Measurements from ENCODE around the gene DPM2.

Gene DPM2

GRCh38 chr9:127982912-127983311 lies 45.3 kb upstream of the DPM2 start:
- TF ChIP-seq EZH2phosphoT487 (IDR thresholded peaks at IDR 0.05; ENCODE audit: low read depth) (no peak), CTCF (IDR thresholded peaks at IDR 0.05; ENCODE audit: low read depth, low read length) (no peak)
- no peak overlapping the region for H3K4me2 ChIP-seq (ENCODE audit: low read length)

GRCh38 chr9:127981559-127982121 lies 44.0 kb upstream of the DPM2 start:
- Histone ChIP-seq H2AFZ (ENCODE audit: low read depth, low read length) (peak overlapping the region; percentile 77; the same call in 1 of the 2 replicates), H3K27ac (ENCODE audit: low read length) (peak overlapping the region; percentile 9; the same call in 1 of the 2 replicates), H3K9ac (ENCODE audit: low read length) (peak overlapping the region; percentile 75), H3K27me3 (ENCODE audit: low read depth, low read length) (no peaks in the 10 kb centered on the region), H3K79me2 (ENCODE audit: low read length) (peaks cover 25% of the 10 kb centered on the region; the same call in 1 of the 2 replicates), H3K4me2 (ENCODE audit: low read length) (peak overlapping the region; percentile 98), H3K4me1 (ENCODE audit: low read length) (peaks cover 51% of the 10 kb centered on the region), H3K36me3 (replicated peaks; ENCODE audit: low read depth, low read length) (no peaks in the 10 kb centered on the region), H3K9me3 (ENCODE audit: insufficient read depth, low read length) (no peaks in the 10 kb centered on the region; the same call in 1 of the 2 replicates), H3K4me3 (ENCODE audit: low read length) (peak overlapping the region; percentile 87), H4K20me1 (ENCODE audit: insufficient read depth, low read length) (peaks cover 7% of the 10 kb centered on the region; the same call in 1 of the 2 replicates)
- no peak for TF ChIP-seq EZH2phosphoT487 (IDR thresholded peaks at IDR 0.05; ENCODE audit: low read depth)
- TF ChIP-seq CTCF (IDR thresholded peaks at IDR 0.05; ENCODE audit: low read depth, low read length) = no peak

More at GRCh38 chr9:127982912-127983311, 45.3 kb upstream of the DPM2 start:
- H3K27ac ChIP-seq (ENCODE audit: low read length) = no peak overlapping the region
- no peak overlapping the region for H3K9ac ChIP-seq (ENCODE audit: low read length)
- no peaks in the 10 kb centered on the region for H4K20me1 ChIP-seq (ENCODE audit: insufficient read depth, low read length)
- peaks cover 15% of the 10 kb centered on the region; the same call in 1 of the 2 replicates for H3K79me2 ChIP-seq (ENCODE audit: low read length)
- no peaks in the 10 kb centered on the region for H3K36me3 ChIP-seq (replicated peaks; ENCODE audit: low read depth, low read length)
- H3K27me3 ChIP-seq (ENCODE audit: low read depth, low read length) = no peaks in the 10 kb centered on the region
- no peak overlapping the region for H3K4me3 ChIP-seq (ENCODE audit: low read length)
- H3K4me1 ChIP-seq (ENCODE audit: low read length) = peaks cover 38% of the 10 kb centered on the region
- H2AFZ ChIP-seq (ENCODE audit: low read depth, low read length) = no peak overlapping the region
- no peaks in the 10 kb centered on the region; the same call in 1 of the 2 replicates for H3K9me3 ChIP-seq (ENCODE audit: insufficient read depth, low read length)

- peaks cover 32% of the 10 kb centered on the region for H3K79me2 ChIP-seq (ENCODE audit: low read length)
- H3K4me3 ChIP-seq (ENCODE audit: low read length) = peak within 1 kb of the TSS; percentile 87
- peak within 1 kb of the TSS; percentile 75 for H3K9ac ChIP-seq (ENCODE audit: low read length)
- H3K36me3 ChIP-seq (replicated peaks; ENCODE audit: low read depth, low read length) = no peaks in the 10 kb centered on the region
- H3K27me3 ChIP-seq (ENCODE audit: low read depth, low read length) = no peaks in the 10 kb centered on the region
- peaks cover 14% of the 10 kb centered on the region; the same call in 1 of the 2 replicates for H4K20me1 ChIP-seq (ENCODE audit: insufficient read depth, low read length)
- peak within 1 kb of the TSS; percentile 77; the same call in 1 of the 2 replicates for H2AFZ ChIP-seq (ENCODE audit: low read depth, low read length)
- H3K27ac ChIP-seq (ENCODE audit: low read length) = peak within 1 kb of the TSS; percentile 41
- no peak for TF ChIP-seq CTCF (IDR thresholded peaks at IDR 0.05; ENCODE audit: low read depth, low read length)
- no peak for TF ChIP-seq EZH2phosphoT487 (IDR thresholded peaks at IDR 0.05; ENCODE audit: low read depth)
- peak within 1 kb of the TSS; percentile 98 for H3K4me2 ChIP-seq (ENCODE audit: low read length)
- H3K9me3 ChIP-seq (ENCODE audit: insufficient read depth, low read length) = no peaks in the 10 kb centered on the region; the same call in 1 of the 2 replicates
- H3K4me1 ChIP-seq (ENCODE audit: low read length) = peaks cover 52% of the 10 kb centered on the region
These were observed 43.3 kb upstream of the DPM2 start, which contains the start of gene EEIG1 for GRCh38 chr9:127980706-127981558. EEIG1 (minus strand) TSS chr9:127980989; CDS start chr9:127980137, 852 bp downstream.

Data from OCI-LY3 (cell line).